ENCODE measurements around the gene HHIP. TPM values are rescaled to one million over a fixed set of nuclear protein-coding genes. Genes with fewer than 3 reads are reported as not detected.

HHIP gene
- total RNA-seq, 1 experiment from 2014 or later, result 0.28 TPM

DNA sequence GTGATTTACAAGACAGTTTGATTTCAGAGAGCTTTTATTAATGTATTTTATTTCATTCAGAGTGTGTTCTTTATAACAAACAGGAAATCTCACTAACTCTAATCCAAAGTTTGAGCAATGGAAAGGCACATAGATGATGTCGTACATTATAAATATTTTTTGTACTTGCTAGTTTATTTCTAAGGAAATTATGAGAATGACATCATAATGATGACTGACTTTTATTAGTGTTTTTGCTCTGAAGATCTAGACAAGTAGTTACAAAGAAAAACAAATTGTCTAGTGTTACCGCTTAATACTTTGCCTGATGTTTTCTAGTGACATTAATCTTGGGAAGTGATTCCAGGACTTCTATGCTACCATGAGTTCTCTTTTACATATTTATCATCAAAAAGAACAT lies 43.2 kb downstream of the HHIP start:
- no peak for TF ChIP-seq EZH2 (IDR thresholded peaks at IDR 0.05; ENCODE audit: borderline replicate concordance, low read depth, low read length, poor library complexity, severe bottlenecking)
- TF ChIP-seq, protein P1, sequence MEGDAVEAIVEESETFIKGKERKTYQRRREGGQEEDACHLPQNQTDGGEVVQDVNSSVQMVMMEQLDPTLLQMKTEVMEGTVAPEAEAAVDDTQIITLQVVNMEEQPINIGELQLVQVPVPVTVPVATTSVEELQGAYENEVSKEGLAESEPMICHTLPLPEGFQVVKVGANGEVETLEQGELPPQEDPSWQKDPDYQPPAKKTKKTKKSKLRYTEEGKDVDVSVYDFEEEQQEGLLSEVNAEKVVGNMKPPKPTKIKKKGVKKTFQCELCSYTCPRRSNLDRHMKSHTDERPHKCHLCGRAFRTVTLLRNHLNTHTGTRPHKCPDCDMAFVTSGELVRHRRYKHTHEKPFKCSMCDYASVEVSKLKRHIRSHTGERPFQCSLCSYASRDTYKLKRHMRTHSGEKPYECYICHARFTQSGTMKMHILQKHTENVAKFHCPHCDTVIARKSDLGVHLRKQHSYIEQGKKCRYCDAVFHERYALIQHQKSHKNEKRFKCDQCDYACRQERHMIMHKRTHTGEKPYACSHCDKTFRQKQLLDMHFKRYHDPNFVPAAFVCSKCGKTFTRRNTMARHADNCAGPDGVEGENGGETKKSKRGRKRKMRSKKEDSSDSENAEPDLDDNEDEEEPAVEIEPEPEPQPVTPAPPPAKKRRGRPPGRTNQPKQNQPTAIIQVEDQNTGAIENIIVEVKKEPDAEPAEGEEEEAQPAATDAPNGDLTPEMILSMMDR (conservative IDR thresholded peaks at IDR 0.05; ENCODE audit: low read depth, low read length), result no peak
- Histone ChIP-seq H3K36me3 (ENCODE audit: insufficient read depth, low read length, poor library complexity, severe bottlenecking) (no peaks in the 10 kb centered on the region), H3K4me3 (ENCODE audit: low read depth, low read length, poor library complexity, severe bottlenecking) (no peak overlapping the region), H3K27me3 (replicated peaks; ENCODE audit: insufficient read depth, low read depth, low read length, poor library complexity) (no peaks in the 10 kb centered on the region), H3K27ac (ENCODE audit: low read depth, low read length, poor library complexity, severe bottlenecking) (no peak overlapping the region), H3K4me1 (ENCODE audit: insufficient read depth, low read length, poor library complexity, severe bottlenecking) (no peaks in the 10 kb centered on the region), H3K9me3 (ENCODE audit: low read depth, low read length, poor library complexity, severe bottlenecking) (no peaks in the 10 kb centered on the region)
- no peak for DNase-seq (ENCODE audit: low spot score)
- no TSS peak for BruUV-seq (replicated peaks)
- CTCF ChIA-PET, result no interaction called here
- POLR2A ChIA-PET (ENCODE audit: low non-redundant PET), result no interaction called here
- intact Hi-C loops (cut with micrococcal nuclease; ENCODE audit: unreplicated experiment), result no loop called here

DNA sequence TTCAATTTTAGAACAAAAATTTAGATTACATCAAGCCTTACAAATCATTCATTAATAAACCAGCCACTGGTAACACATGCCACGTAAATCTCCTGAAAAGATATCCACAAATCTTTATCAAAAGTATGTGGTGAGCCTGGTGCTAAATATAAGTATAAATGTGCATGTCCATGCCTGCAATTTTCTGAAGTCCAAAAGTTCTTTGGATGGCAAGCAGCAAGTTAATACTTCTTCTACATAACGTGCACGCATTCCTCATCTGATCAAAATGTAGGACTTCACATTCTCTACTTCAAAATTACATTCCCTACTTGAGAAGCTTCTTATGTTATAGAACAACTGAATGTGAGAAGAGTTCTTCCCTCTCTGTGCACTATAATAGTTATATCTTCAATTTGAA lies 49.8 kb downstream of the HHIP start:
- TF ChIP-seq, protein P1 (conservative IDR thresholded peaks at IDR 0.05; ENCODE audit: low read depth, low read length), result no peak
- TF ChIP-seq EZH2 (IDR thresholded peaks at IDR 0.05; ENCODE audit: borderline replicate concordance, low read depth, low read length, poor library complexity, severe bottlenecking), result no peak
- no peak for DNase-seq (ENCODE audit: low spot score)
- intact Hi-C loops (cut with micrococcal nuclease; ENCODE audit: unreplicated experiment), result no loop called here
- no peaks in the 10 kb centered on the region for H3K36me3 ChIP-seq (ENCODE audit: insufficient read depth, low read length, poor library complexity, severe bottlenecking)
- H3K27me3 ChIP-seq (replicated peaks; ENCODE audit: insufficient read depth, low read depth, low read length, poor library complexity), result no peaks in the 10 kb centered on the region
- ChIA-PET POLR2A (ENCODE audit: low non-redundant PET) (no interaction called here), CTCF (no interaction called here)
- no peaks in the 10 kb centered on the region for H3K4me1 ChIP-seq (ENCODE audit: insufficient read depth, low read length, poor library complexity, severe bottlenecking)
- BruUV-seq (replicated peaks), result no TSS peak
- H3K27ac ChIP-seq (ENCODE audit: low read depth, low read length, poor library complexity, severe bottlenecking), result no peak overlapping the region
- H3K4me3 ChIP-seq (ENCODE audit: low read depth, low read length, poor library complexity, severe bottlenecking), result no peak overlapping the region
- H3K9me3 ChIP-seq (ENCODE audit: low read depth, low read length, poor library complexity, severe bottlenecking), result no peaks in the 10 kb centered on the region

DNA sequence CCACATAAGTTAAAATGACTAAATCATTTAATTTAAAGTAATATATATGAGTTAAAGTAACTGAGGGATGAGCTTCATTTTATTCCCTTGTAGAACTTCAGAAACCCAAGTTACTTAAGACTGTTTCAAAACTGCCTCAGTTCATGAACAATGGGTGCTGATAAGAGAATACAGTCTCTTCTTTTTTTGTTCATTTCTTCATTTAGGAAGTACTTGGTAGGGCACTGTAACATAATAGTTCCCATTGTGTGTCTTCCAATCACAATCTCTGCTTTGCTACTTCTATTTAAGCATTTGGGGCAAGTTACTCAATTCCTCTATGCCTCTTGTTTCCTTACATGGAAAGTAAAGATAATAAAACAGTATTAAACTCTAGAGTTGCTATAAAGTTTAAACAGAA lies 50.4 kb downstream of the HHIP start:
- no peak for DNase-seq (ENCODE audit: low spot score)
- Histone ChIP-seq H3K4me1 (ENCODE audit: insufficient read depth, low read length, poor library complexity, severe bottlenecking) (no peaks in the 10 kb centered on the region), H3K27ac (ENCODE audit: low read depth, low read length, poor library complexity, severe bottlenecking) (no peak overlapping the region), H3K9me3 (ENCODE audit: low read depth, low read length, poor library complexity, severe bottlenecking) (no peaks in the 10 kb centered on the region), H3K36me3 (ENCODE audit: insufficient read depth, low read length, poor library complexity, severe bottlenecking) (no peaks in the 10 kb centered on the region), H3K27me3 (replicated peaks; ENCODE audit: insufficient read depth, low read depth, low read length, poor library complexity) (no peaks in the 10 kb centered on the region), H3K4me3 (ENCODE audit: low read depth, low read length, poor library complexity, severe bottlenecking) (no peak overlapping the region)
- BruUV-seq (replicated peaks), result no TSS peak
- intact Hi-C loops (cut with micrococcal nuclease; ENCODE audit: unreplicated experiment), result no loop called here
- TF ChIP-seq EZH2 (IDR thresholded peaks at IDR 0.05; ENCODE audit: borderline replicate concordance, low read depth, low read length, poor library complexity, severe bottlenecking), result no peak
- TF ChIP-seq, protein P1 (conservative IDR thresholded peaks at IDR 0.05; ENCODE audit: low read depth, low read length), result no peak
- POLR2A ChIA-PET (ENCODE audit: low non-redundant PET), result no interaction called here
- CTCF ChIA-PET, result no interaction called here

Data from A673 (cell line).